SU-DHL-6 (cell line): Measurements from ENCODE around the gene PLCH1.

Source experiments
- H2AFZ ChIP-seq: fragments of 200-600 bp; sonication (generic); 2 replicates; pipeline ENCODE4 v1.6.1; 2014; ENCODE audit warnings: low read depth, mild to moderate bottlenecking, moderate library complexity, mixed read lengths, antibody characterized with exemption, low read length; ENCODE audit not compliant: severe bottlenecking
- H3F3A ChIP-seq: fragments of 200-600 bp; shearing (Covaris generic); 2 replicates; pipeline ENCODE4 v1.6.0; 2016; ENCODE audit warnings: antibody characterized with exemption, mild to moderate bottlenecking; ENCODE audit not compliant: insufficient read depth
- H3K27ac ChIP-seq: fragments of 200-600 bp; sonication (generic); 2 replicates; pipeline ENCODE4 v1.5.1; 2016; ENCODE audit warnings: low read depth, mild to moderate bottlenecking, low read length, moderate library complexity, mixed read lengths
- H3K27me3 ChIP-seq: fragments of 200-600 bp; sonication (generic), shearing (Covaris generic); 2 replicates; pipeline ENCODE4 v1.6.0; 2014; ENCODE audit warnings: mild to moderate bottlenecking, low read length
- H3K36me3 ChIP-seq: fragments of 200-600 bp; sonication (generic); 2 replicates; pipeline ENCODE4 v1.6.1; 2014; ENCODE audit warnings: mild to moderate bottlenecking, low read length, mixed read lengths
- H3K4me2 ChIP-seq: fragments of 300-600, 200-600 bp; shearing (Covaris generic), sonication (generic); 2 replicates; pipeline ENCODE4 v1.6.0; 2014; ENCODE audit warnings: low read length, low read depth, mild to moderate bottlenecking; ENCODE audit not compliant: poor library complexity, severe bottlenecking
- H3K4me3 ChIP-seq: fragments of 200-600 bp; sonication (generic); 2 replicates; pipeline ENCODE4 v1.5.1; 2014; ENCODE audit warnings: antibody characterized with exemption, low read length, mild to moderate bottlenecking, mixed read lengths; ENCODE audit not compliant: insufficient read depth, poor library complexity, severe bottlenecking
- H3K79me2 ChIP-seq: fragments of 200-600 bp; sonication (generic); 2 replicates; pipeline ENCODE4 v1.6.1; 2014; ENCODE audit warnings: mild to moderate bottlenecking, low read length, moderate library complexity; ENCODE audit not compliant: insufficient read depth
- H3K9ac ChIP-seq: fragments of 200-600 bp; sonication (generic); 2 replicates; pipeline ENCODE4 v1.7.0; 2014; ENCODE audit warnings: mild to moderate bottlenecking, low read length
- H3K9me2 ChIP-seq: fragments of 200-600 bp; sonication (generic); replicated peaks from 2 replicates; pipeline ENCODE4 v1.6.1; 2014; ENCODE audit warnings: low read length; ENCODE audit not compliant: insufficient read depth
- H3K9me3 ChIP-seq: fragments of 200-600 bp; sonication (generic); 2 replicates; pipeline ENCODE4 v1.6.1; 2014; ENCODE audit warnings: low read length, mixed read lengths; ENCODE audit not compliant: insufficient read depth
- H4K20me1 ChIP-seq: fragments of 200-600 bp; sonication (generic); 2 replicates; pipeline ENCODE4 v1.6.1; 2014; ENCODE audit warnings: low read depth, mild to moderate bottlenecking, antibody characterized with exemption, low read length, moderate library complexity, mixed read lengths
- CTCF ChIP-seq: fragments of 200-600 bp; sonication (generic); IDR thresholded peaks from one replicate; pipeline ENCODE4 v1.5.1; 2017; ENCODE audit warnings: antibody characterized with exemption, mild to moderate bottlenecking, low read length, moderate library complexity; ENCODE audit not compliant: insufficient read depth, poor library complexity, severe bottlenecking
- EZH2phosphoT487 ChIP-seq: fragments of 200-600 bp; sonication (generic), shearing (Covaris generic); conservative IDR thresholded peaks from 2 replicates; pipeline ENCODE4 v1.6.1; 2018; ENCODE audit warnings: mild to moderate bottlenecking, antibody characterized with exemption, low read length, moderate library complexity, mixed read lengths

The PLCH1 gene

GRCh38 chr3:155369735-155370134 is 375.1 kb downstream of the PLCH1 start:
- no peaks in the 10 kb centered on the region for H4K20me1 ChIP-seq
- H3K4me3 ChIP-seq = no peak overlapping the region
- no peak overlapping the region for H3K9ac ChIP-seq
- no peaks in the 10 kb centered on the region for H3K36me3 ChIP-seq
- peaks cover 3% of the 10 kb centered on the region; the same call in 1 of the 2 replicates for H3K9me3 ChIP-seq
- H3K4me2 ChIP-seq = no peak overlapping the region
- no peaks in the 10 kb centered on the region for H3K79me2 ChIP-seq
- no peaks in the 10 kb centered on the region for H3K9me2 ChIP-seq
- H3K27ac ChIP-seq = no peak overlapping the region
- H2AFZ ChIP-seq = no peak overlapping the region
- no peaks in the 10 kb centered on the region for H3F3A ChIP-seq
- TF ChIP-seq EZH2phosphoT487 (no peak), CTCF (no peak)
- H3K27me3 ChIP-seq = no peaks in the 10 kb centered on the region

- Histone ChIP-seq H4K20me1 (no peaks in the 10 kb centered on the region), H3K27ac (no peak overlapping the region), H3K9me2 (no peaks in the 10 kb centered on the region), H3K9ac (no peak overlapping the region), H3K27me3 (no peaks in the 10 kb centered on the region), H3F3A (no peaks in the 10 kb centered on the region), H3K9me3 (peaks cover 3% of the 10 kb centered on the region; the same call in 1 of the 2 replicates), H2AFZ (no peak overlapping the region), H3K4me3 (no peak overlapping the region), H3K36me3 (no peaks in the 10 kb centered on the region), H3K79me2 (no peaks in the 10 kb centered on the region), H3K4me2 (no peak overlapping the region)
- TF ChIP-seq CTCF (no peak), EZH2phosphoT487 (no peak)
Observed at GRCh38 chr3:155369244-155369643, 375.6 kb downstream of the PLCH1 start.

- Histone ChIP-seq H3K27me3 (no peaks in the 10 kb centered on the region), H2AFZ (no peak overlapping the region), H3K4me3 (no peak overlapping the region), H3K9me2 (no peaks in the 10 kb centered on the region), H3K27ac (no peak overlapping the region), H3K9ac (no peak overlapping the region), H3K4me2 (no peak overlapping the region), H4K20me1 (no peaks in the 10 kb centered on the region), H3K36me3 (no peaks in the 10 kb centered on the region), H3F3A (no peaks in the 10 kb centered on the region), H3K79me2 (no peaks in the 10 kb centered on the region), H3K9me3 (peaks cover 3% of the 10 kb centered on the region; the same call in 1 of the 2 replicates)
- TF ChIP-seq EZH2phosphoT487 (no peak), CTCF (no peak)
Observed at GRCh38 chr3:155368786-155369185, 376.1 kb downstream of the PLCH1 start.

- H3K9me2 ChIP-seq = no peaks in the 10 kb centered on the region
- no peaks in the 10 kb centered on the region for H3F3A ChIP-seq
- no peak overlapping the region for H3K9ac ChIP-seq
- H3K9me3 ChIP-seq = peaks cover 3% of the 10 kb centered on the region; the same call in 1 of the 2 replicates
- no peaks in the 10 kb centered on the region for H3K27me3 ChIP-seq
- no peak overlapping the region for H2AFZ ChIP-seq
- H3K79me2 ChIP-seq = no peaks in the 10 kb centered on the region
- TF ChIP-seq CTCF = no peak
- TF ChIP-seq EZH2phosphoT487 = no peak
- no peak overlapping the region for H3K4me3 ChIP-seq
- no peaks in the 10 kb centered on the region for H3K36me3 ChIP-seq
- H3K4me2 ChIP-seq = no peak overlapping the region
- no peaks in the 10 kb centered on the region for H4K20me1 ChIP-seq
- H3K27ac ChIP-seq = no peak overlapping the region
Observed at GRCh38 chr3:155367506-155367905, 377.4 kb downstream of the PLCH1 start.
